Measurements from ENCODE around the gene AHCYL2. TPM values are rescaled to one million over a fixed set of nuclear protein-coding genes. Genes with fewer than 3 reads are reported as not detected.
"Not testable (repeated sequence)": the region's sequence is repeated elsewhere in the genome, so short reads cannot be mapped to it uniquely, and the experiment has no call there.

AHCYL2 gene
- total RNA-seq, 2 donors from 2014 or later: 13.4 to 16.6 TPM

DNA sequence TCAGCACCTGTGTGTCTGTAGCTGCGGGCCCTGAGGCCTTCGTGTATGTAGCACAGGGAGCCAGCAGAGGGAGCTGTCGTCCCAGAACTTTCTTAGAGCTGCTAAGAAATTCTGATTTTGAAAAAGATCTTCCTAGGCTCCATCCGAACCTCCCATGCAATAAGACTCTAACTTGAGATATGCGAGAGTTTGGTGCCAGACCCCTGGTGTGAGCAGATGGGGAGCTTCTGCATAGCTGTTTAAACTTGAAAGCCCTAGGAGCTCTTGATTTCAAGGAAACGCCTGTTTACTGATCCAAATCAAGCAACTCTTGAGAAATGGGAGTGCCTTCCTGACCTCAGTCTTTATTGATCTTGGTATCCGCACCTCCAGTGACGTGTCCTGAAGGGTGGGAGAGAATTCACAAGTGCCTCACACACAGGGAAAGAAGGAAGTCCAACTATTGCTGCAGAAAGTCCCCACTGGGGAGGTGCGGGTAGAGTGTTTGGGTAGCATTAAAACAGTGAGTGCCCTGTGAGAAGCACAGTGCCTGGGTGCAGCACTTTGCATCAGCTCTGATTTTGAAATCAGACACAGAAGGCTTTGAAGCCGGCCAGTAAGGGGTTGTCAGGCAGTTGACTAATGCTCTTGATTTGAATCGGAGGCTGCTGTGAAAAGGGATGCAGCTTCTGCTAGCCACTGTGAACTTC, 143.0 kb downstream of the AHCYL2 start:
- ATAC-seq (peak; percentile 87), DNase-seq (peak; percentile 49 to 64 (median 56))
- no peaks in the 10 kb centered on the region for H3K9me3 ChIP-seq (ENCODE audit: control insufficient read depth, low read length, poor library complexity, severe bottlenecking)
- Mint-ChIP-seq H3K27me3 (no peaks in the 10 kb centered on the region), H3K4me1 (peaks cover 15% of the 10 kb centered on the region), H3K36me3 (ENCODE audit: low read depth) (peaks cover 1% of the 10 kb centered on the region), H3K27ac (peak overlapping the region; percentile 61), H3K4me3 (peak overlapping the region; percentile 81)

GRCh38 chr7:129368389-129368986, 143.7 kb downstream of the AHCYL2 start:
- DNase-seq (no peak), ATAC-seq (peak; percentile 10)
- H3K9me3 ChIP-seq (ENCODE audit: control insufficient read depth, low read length, poor library complexity, severe bottlenecking): no peaks in the 10 kb centered on the region
- Mint-ChIP-seq H3K36me3 (ENCODE audit: low read depth) (peaks cover 2% of the 10 kb centered on the region), H3K4me3 (peak overlapping the region; percentile 81), H3K27me3 (no peaks in the 10 kb centered on the region), H3K27ac (peak overlapping the region; percentile 65), H3K4me1 (peaks cover 15% of the 10 kb centered on the region)

DNA sequence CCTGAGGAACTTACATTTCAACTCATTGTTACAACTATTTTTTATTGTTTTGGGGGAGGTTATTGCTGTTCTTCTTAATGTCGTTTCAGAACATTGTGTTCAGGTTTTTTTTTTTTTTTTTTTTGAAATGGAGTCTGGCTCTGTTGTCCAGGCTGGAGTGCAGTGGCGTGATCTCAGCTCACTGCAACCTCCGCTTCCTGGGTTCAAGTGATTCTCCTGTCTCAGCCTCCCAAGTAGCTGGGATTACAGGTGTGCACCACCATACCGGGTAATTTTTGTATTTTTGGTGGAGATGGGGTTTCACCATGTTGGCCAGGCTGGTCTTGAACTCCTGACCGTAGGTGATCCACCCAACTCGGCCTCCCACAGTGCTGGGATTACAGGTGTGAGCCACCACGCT, 144.6 kb downstream of the AHCYL2 start:
- peaks cover 15% of the 10 kb centered on the region for H3K4me1 Mint-ChIP-seq
- H3K9me3 ChIP-seq (ENCODE audit: control insufficient read depth, low read length, poor library complexity, severe bottlenecking); ATAC-seq; H3K4me3 Mint-ChIP-seq; DNase-seq; H3K36me3 Mint-ChIP-seq (ENCODE audit: low read depth); H3K27me3 Mint-ChIP-seq: not testable (repeated sequence)
- peak overlapping the region; percentile 65 for H3K27ac Mint-ChIP-seq

DNA sequence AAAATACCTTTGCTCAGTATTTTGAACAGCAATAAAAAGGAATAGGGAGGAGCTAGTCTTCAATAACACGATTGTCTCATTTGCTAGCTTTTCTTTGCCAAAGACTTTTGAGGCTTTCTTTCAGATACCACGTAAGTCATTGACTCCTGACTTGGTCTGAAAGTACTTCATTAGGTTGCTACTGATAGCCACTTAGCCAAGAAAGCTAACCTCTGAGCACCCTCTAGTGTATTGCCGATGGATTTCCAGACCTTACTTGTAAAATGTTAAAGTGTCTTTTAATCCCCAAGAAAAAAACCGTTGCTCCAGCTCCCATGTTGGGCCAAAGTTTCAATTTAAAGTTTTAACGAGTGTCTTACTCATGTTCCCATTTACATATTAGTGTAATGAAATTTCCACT, 146.0 kb downstream of the AHCYL2 start:
- ATAC-seq (no peak), DNase-seq (no peak)
- no peaks in the 10 kb centered on the region for H3K9me3 ChIP-seq (ENCODE audit: control insufficient read depth, low read length, poor library complexity, severe bottlenecking)
- H3K27ac Mint-ChIP-seq: no peak overlapping the region
- H3K4me1 Mint-ChIP-seq: peaks cover 15% of the 10 kb centered on the region
- no peak overlapping the region for H3K4me3 Mint-ChIP-seq
- H3K36me3 Mint-ChIP-seq (ENCODE audit: low read depth): peaks cover 2% of the 10 kb centered on the region
- H3K27me3 Mint-ChIP-seq: no peaks in the 10 kb centered on the region

DNA sequence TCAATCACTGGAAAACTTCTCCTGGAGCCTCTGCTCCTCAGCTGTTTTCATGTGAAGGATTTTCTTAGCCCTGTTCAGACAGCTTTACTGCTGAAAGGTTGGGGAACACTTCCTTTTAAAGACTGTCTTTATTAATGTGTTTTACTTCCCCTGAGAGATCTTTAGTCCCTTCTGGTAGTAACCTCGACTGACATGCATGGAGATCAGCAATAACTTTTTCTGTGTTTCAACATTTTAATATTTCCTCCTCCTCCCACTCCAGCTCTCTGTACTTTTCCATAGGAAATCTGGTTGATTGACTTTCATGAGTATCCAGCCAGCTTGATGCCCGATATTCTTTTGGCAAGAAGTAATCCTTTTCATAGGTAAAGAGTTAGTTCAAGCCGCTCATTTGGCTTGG, 146.7 kb downstream of the AHCYL2 start:
- Mint-ChIP-seq H3K27me3 (no peaks in the 10 kb centered on the region), H3K36me3 (ENCODE audit: low read depth) (peaks cover 2% of the 10 kb centered on the region), H3K4me1 (peaks cover 13% of the 10 kb centered on the region), H3K4me3 (no peak overlapping the region), H3K27ac (peak overlapping the region; percentile 14)
- DNase-seq (no peak), ATAC-seq (no peak)
- H3K9me3 ChIP-seq (ENCODE audit: control insufficient read depth, low read length, poor library complexity, severe bottlenecking): no peaks in the 10 kb centered on the region

DNA sequence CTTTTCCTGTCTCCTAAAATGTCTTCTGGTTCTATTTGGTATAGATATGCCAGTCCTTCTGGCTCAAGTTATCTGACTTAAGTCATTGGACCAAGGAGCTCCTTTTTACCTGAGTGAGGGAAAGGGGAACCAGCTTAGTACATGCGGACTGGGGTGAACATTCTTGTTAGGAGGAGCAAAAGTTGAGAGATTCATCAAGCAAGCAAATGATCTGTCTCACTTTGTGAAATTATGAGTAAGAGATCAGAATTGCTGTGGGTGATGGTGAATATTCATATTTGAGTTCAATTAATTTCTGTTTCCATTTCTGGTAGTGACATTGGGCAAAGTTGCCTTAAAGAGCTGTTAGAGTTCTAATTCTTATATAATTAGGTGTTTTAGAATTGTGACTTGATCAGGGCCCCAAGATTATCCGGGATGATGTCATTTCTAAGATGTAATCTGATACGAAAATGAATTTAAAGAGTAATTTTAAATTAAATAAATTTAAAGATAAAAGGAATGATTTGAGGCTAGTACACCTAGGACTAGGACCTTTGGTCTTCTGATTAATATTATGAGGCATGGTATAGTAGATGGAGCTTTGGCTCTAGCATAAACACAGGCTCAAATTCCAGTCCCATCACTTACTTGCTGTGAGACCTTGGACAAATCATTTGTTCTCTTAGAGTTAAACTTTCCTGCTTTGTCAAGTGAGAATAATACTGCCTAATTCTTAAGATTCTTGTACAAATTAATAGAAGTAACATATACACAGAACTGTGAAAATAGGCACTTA, 149.0 kb downstream of the AHCYL2 start:
- no peaks in the 10 kb centered on the region for H3K9me3 ChIP-seq (ENCODE audit: control insufficient read depth, low read length, poor library complexity, severe bottlenecking)
- ATAC-seq (no peak), DNase-seq (no peak)
- H3K4me3 Mint-ChIP-seq: no peak overlapping the region
- no peak overlapping the region for H3K27ac Mint-ChIP-seq
- peaks cover 2% of the 10 kb centered on the region for H3K36me3 Mint-ChIP-seq (ENCODE audit: low read depth)
- H3K27me3 Mint-ChIP-seq: no peaks in the 10 kb centered on the region
- H3K4me1 Mint-ChIP-seq: peaks cover 6% of the 10 kb centered on the region

DNA sequence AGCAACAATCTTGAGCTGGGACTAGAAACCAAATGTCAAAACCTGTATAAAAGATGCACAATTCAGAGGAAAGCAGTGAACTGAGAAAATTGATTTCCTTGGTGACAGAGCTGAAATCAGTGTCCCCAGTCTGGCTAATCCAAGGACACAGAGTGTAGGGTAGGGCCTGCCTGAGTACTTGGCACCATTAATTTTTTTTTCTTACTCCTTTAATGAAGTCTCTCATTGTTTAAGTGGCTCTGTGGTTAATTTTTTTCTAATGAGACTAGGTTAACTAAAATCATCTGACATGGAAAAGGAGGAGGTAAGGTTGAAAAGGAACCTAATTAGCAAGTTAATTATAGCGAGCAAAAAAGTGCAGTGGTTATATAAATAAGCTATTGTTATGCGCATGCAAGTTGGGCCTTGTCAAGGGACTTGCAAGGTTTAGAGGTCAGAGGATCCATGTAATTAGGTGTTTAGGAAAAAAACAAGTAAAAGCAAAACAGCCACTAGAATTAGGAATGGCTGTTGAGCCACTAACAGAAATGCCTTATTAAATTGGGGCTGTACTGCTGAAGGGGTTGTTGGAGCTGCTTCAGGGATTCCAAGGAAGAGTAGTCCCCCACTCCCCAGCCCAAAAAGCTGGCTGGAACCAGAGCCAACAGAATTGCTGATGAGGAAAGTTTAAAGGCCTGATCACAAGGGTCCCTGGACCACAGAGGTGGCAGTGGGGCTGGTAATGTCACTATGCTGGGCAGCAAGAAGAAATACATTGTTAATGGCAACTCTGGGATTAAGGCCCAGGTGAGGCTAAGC, 150.5 kb downstream of the AHCYL2 start:
- Mint-ChIP-seq H3K36me3 (ENCODE audit: low read depth) (peaks cover 2% of the 10 kb centered on the region), H3K27ac (peak overlapping the region; percentile 8), H3K4me3 (no peak overlapping the region), H3K4me1 (peaks cover 6% of the 10 kb centered on the region), H3K27me3 (no peaks in the 10 kb centered on the region)
- DNase-seq: no peak
- H3K9me3 ChIP-seq (ENCODE audit: control insufficient read depth, low read length, poor library complexity, severe bottlenecking): no peaks in the 10 kb centered on the region
- ATAC-seq: no peak

GRCh38 chr7:129376076-129376777, 151.4 kb downstream of the AHCYL2 start:
- peaks cover 6% of the 10 kb centered on the region for H3K4me1 Mint-ChIP-seq

GRCh38 chr7:129376778-129377700, 152.2 kb downstream of the AHCYL2 start:
- Mint-ChIP-seq H3K4me3 (no peak overlapping the region), H3K4me1 (peaks cover 9% of the 10 kb centered on the region), H3K36me3 (ENCODE audit: low read depth) (peaks cover 4% of the 10 kb centered on the region), H3K27me3 (no peaks in the 10 kb centered on the region), H3K27ac (no peak overlapping the region)
- no peaks in the 10 kb centered on the region for H3K9me3 ChIP-seq (ENCODE audit: control insufficient read depth, low read length, poor library complexity, severe bottlenecking)
- ATAC-seq (no peak), DNase-seq (no peak)

More at GRCh38 chr7:129376076-129376777, 151.4 kb downstream of the AHCYL2 start:
- ATAC-seq: peak; percentile 88
- DNase-seq: peak in 1 of 3 donors; percentile 27
- no peaks in the 10 kb centered on the region for H3K9me3 ChIP-seq (ENCODE audit: control insufficient read depth, low read length, poor library complexity, severe bottlenecking)
- peaks cover 2% of the 10 kb centered on the region for H3K36me3 Mint-ChIP-seq (ENCODE audit: low read depth)
- peak overlapping the region; percentile 8 for H3K27ac Mint-ChIP-seq
- H3K27me3 Mint-ChIP-seq: no peaks in the 10 kb centered on the region
- H3K4me3 Mint-ChIP-seq: no peak overlapping the region

DNA sequence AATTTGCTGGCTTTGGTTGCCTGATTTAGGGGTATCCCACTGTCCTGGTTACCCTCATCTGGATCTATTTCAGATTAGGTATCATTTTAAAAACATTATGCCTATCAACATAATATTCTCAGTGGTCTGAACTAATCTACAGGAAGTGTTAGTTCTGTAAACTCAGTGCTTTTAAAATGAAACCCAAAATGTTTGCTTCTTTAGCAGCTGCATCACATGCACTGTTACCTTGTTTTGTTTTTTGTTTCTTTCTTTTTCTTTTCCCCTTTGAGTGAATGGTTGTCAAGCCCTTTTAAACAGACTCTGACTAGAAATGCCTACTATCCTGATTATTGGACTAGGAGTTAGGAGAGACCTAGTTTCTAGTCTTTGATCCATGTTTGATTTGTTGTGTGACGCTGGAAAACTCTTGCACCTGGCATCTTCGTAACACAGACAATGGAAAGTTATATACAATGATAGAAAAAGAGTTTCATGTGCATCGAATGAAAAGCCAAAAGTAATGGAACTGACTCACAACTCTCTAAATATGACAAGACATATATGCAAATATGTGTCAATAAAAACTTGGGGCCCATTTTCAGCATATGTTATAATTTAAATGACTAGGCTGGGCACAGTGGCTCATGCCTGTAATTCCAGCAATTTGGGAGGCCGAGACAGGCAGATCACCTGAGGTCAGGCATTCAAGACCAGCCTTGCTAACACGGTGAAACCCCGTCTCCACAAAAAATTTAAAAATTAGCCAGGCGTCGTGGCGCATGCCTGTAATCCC, 157.1 kb downstream of the AHCYL2 start:
- H3K4me3 Mint-ChIP-seq: no peak overlapping the region
- DNase-seq (no peak), ATAC-seq (no peak)
- no peaks in the 10 kb centered on the region for H3K27me3 Mint-ChIP-seq
- H3K27ac Mint-ChIP-seq: no peak overlapping the region
- H3K36me3 Mint-ChIP-seq (ENCODE audit: low read depth): peaks cover 8% of the 10 kb centered on the region
- H3K4me1 Mint-ChIP-seq: peaks cover 10% of the 10 kb centered on the region
- no peaks in the 10 kb centered on the region for H3K9me3 ChIP-seq (ENCODE audit: control insufficient read depth, low read length, poor library complexity, severe bottlenecking)

GRCh38 chr7:129383542-129384132, 158.8 kb downstream of the AHCYL2 start:
- no peaks in the 10 kb centered on the region for H3K9me3 ChIP-seq (ENCODE audit: control insufficient read depth, low read length, poor library complexity, severe bottlenecking)
- peaks cover 9% of the 10 kb centered on the region for H3K4me1 Mint-ChIP-seq
- peaks cover 8% of the 10 kb centered on the region for H3K36me3 Mint-ChIP-seq (ENCODE audit: low read depth)
- DNase-seq (no peak), ATAC-seq (no peak)
- no peak overlapping the region for H3K4me3 Mint-ChIP-seq
- no peaks in the 10 kb centered on the region for H3K27me3 Mint-ChIP-seq
- H3K27ac Mint-ChIP-seq: no peak overlapping the region
